ENCODE results near the gene HOXA6. TPM values are rescaled to one million over a fixed set of nuclear protein-coding genes. Genes with fewer than 3 reads are reported as not detected.

Gene HOXA6
- total and polyA plus RNA-seq, 2 donors (not counting 3 experiments of a cell fraction or from before 2014, with no cell fraction given) = 10.0 to 20.7 TPM

DNA sequence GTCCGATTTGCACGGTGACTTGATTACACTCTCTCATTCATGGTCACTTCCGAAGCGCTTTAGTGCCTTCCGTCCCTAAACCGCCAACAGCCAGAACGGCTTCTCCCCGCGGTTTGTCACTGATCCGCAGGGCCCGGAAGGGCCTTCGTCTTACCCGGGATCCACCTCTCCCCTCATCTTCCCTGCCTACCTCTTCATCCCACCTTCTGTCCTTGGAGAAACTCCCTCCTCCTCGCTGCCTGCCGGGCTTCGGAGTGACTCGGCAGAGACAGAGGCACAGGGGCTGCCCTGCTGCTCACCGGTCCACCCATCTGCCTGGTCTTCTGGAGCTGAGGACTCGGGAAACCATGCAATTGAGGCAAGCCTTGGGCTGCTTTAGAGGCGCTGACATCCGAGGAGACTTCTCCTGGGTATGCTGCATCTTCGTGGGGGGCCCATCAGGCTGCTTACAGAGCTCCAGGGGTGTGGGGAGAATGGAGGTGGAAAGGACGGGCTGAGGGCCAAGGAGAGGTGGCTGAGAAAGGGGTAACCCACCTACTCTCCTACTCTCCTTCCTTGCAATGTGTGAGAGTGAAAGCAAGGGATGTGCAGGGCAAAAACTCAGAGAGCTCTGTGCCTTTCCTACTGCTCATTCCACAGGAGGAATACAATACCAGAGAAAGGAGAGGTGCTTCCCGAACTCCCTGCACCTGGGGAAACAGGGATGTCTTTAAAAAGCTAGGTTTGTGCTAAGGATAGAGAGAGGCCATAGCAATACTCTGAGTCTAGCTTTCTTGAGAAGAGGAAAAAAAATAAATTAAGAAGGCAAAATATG, 38.5 kb upstream of the HOXA6 start:
- Histone ChIP-seq H2AFZ (ENCODE audit: low read depth, low read length) (peak overlapping the region; percentile 26), H3K36me3 (ENCODE audit: control insufficient read depth in 2 of 2, extremely low read depth in 1 of 2, insufficient read depth in 2 of 2, low read length in 2 of 2) (no peaks in the 10 kb centered on the region), H4K20me1 (replicated peaks; ENCODE audit: control insufficient read depth, extremely low read depth, insufficient read depth, low read length) (no peaks in the 10 kb centered on the region), H3K79me2 (ENCODE audit: control insufficient read depth, insufficient read depth, low read length) (peaks cover 64% of the 10 kb centered on the region), H3K27me3 (ENCODE audit: control insufficient read depth in 2 of 2, insufficient read depth in 2 of 2, low read length in 2 of 2) (no peaks in the 10 kb centered on the region), H3K9me1 (replicated peaks; ENCODE audit: control insufficient read depth, extremely low read depth, insufficient read depth, low read length) (no peaks in the 10 kb centered on the region), H3K4me2 (ENCODE audit: insufficient read depth, low read length) (peak overlapping the region; percentile 82), H3K4me3 (replicated peaks in 1 of 3; ENCODE audit: insufficient read depth in 1 of 3, low read depth in 1 of 3, low read length in 3 of 3) (peak overlapping the region; percentile 48 to 84 (median 82)), H3K9ac (replicated peaks; ENCODE audit: extremely low read depth, insufficient read depth, low read length) (peak overlapping the region; percentile 88), H3K27ac (ENCODE audit: insufficient read depth, low read depth, low read length) (peak overlapping the region; percentile 90), H3K9me3 (replicated peaks; ENCODE audit: control insufficient read depth, insufficient read depth, low read length) (no peaks in the 10 kb centered on the region), H3K4me1 (ENCODE audit: control insufficient read depth, extremely low read depth, insufficient read depth, low read length) (peaks cover 68% of the 10 kb centered on the region)
- CTCF ChIA-PET = interaction anchor here (1.0 to 6.0 kb wide), 15 partner anchors 7 to 908 kb away, joined by 3 to 49 read pairs (median 4); partner anchors contain the start of genes HOXA10, HOXA13 and HOXA7
- FAIRE-seq (no peak), DNase-seq (ENCODE audit: low read depth, low spot score) (peak; percentile 58)
- intact Hi-C loops (cut with micrococcal nuclease) = loop anchor here (1.0 to 5.0 kb wide), 2 partner anchors 9 to 1329 kb away; no protein-coding TSS in a partner anchor
- POLR2A ChIA-PET = interaction anchor here (2.0 kb wide), 2 partner anchors 17 to 20 kb away, joined by 5 to 6 read pairs; no protein-coding TSS in a partner anchor
- dilution Hi-C loops (cut with MboI; ENCODE audit: extremely low pct_ligation_motif_present, low sequenced_read_pairs) = no loop called here
- no TSS peak for BruUV-seq (replicated peaks)
- TF ChIP-seq FOS (IDR thresholded peaks at IDR 0.05; ENCODE audit: borderline replicate concordance, insufficient read depth, low read length) (no peak), MYC (IDR thresholded peaks at IDR 0.05; ENCODE audit: low read depth, low read length) (no peak), GATA2 (IDR thresholded peaks at IDR 0.05; ENCODE audit: insufficient read depth, insufficient read length, low read depth, low read length) (no peak), POLR2A (IDR thresholded peaks at IDR 0.05; ENCODE audit: low read depth, low read length) (no peak), POLR2AphosphoS5 (IDR thresholded peaks at IDR 0.05; ENCODE audit: insufficient read depth, low read depth, low read length) (no peak), JUN (IDR thresholded peaks at IDR 0.05; ENCODE audit: borderline replicate concordance, insufficient read depth, insufficient read length, low read depth) (no peak), EZH2 (IDR thresholded peaks at IDR 0.05; ENCODE audit: borderline replicate concordance, low read depth, low read length, severe bottlenecking) (no peak)
- TF ChIP-seq, protein P1, sequence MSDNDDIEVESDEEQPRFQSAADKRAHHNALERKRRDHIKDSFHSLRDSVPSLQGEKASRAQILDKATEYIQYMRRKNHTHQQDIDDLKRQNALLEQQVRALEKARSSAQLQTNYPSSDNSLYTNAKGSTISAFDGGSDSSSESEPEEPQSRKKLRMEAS (IDR thresholded peaks at IDR 0.05; ENCODE audit: insufficient read depth, insufficient read length) = no peak
- TF ChIP-seq, protein P2, sequence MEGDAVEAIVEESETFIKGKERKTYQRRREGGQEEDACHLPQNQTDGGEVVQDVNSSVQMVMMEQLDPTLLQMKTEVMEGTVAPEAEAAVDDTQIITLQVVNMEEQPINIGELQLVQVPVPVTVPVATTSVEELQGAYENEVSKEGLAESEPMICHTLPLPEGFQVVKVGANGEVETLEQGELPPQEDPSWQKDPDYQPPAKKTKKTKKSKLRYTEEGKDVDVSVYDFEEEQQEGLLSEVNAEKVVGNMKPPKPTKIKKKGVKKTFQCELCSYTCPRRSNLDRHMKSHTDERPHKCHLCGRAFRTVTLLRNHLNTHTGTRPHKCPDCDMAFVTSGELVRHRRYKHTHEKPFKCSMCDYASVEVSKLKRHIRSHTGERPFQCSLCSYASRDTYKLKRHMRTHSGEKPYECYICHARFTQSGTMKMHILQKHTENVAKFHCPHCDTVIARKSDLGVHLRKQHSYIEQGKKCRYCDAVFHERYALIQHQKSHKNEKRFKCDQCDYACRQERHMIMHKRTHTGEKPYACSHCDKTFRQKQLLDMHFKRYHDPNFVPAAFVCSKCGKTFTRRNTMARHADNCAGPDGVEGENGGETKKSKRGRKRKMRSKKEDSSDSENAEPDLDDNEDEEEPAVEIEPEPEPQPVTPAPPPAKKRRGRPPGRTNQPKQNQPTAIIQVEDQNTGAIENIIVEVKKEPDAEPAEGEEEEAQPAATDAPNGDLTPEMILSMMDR (IDR thresholded peaks at IDR 0.05; ENCODE audit: extremely low read depth in 1 of 2, insufficient read depth in 1 of 2, low read depth in 1 of 2, low read length in 2 of 2) = no peak

All from endothelial cell of umbilical vein (primary cell).